Stimulated activated CD8-positive, alpha-beta memory T cell treated with anti-CD3 and anti-CD28 coated beads, Interleukin-7, amount 100 ng/mL, for 24 hours (primary cell): ENCODE results near the gene GOLGA8S.
"Not testable (repeated sequence)": the region's sequence is repeated elsewhere in the genome, so short reads cannot be mapped to it uniquely, and the experiment has no call there.

Source experiments
- DNase-seq: peaks from one replicate; pipeline ENCODE4 v3.0.0-alpha.2; 2020; ENCODE audit warnings: low read depth

GOLGA8S gene

DNA sequence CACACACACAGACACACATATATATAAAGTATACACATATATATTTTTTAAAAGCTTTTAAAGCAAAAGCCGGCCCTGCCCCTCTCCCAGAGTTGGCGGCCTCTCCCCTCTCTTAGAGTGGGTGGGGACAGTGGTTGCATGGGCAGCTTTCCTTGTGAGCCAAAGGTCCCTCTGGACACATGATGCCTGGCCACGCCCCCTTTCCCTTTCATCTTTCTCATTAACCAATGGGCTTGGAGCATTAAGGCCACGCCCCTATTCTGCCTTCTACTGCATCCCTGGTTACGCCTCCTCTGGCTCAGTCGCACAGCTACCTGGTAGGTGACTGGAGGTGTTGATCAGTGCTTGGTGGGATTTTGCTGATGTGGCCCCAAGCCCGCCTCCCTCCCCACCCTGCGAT, at the start of gene GOLGA8S:
Gene GOLGA8S (plus strand): TSS at position 301 of the 400 bp plus-strand sequence. CDS start 62 bp downstream, at position 363.
- DNase-seq = not testable (repeated sequence)

DNA sequence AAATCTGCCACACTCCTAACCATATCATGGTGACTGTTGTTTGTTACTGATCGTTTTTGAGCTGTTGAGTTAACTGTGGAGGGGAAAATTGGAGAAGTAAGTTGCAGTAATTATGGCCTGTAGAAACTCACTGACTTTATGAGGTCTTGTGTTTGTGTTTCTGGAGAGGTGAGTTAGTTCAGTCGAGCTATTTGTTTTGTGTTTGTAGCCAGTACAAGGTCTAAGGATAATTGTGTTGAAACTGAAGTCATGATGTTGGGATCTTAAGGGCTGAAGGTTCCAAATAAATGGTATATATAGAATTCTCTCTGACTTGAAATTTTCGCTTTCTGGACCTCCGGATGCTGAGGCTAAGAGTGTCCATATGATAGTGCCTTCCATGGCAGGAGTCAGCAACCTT, 49.7 kb upstream of the GOLGA8S start:
- DNase-seq = not testable (repeated sequence)

GRCh38 chr15:23305921-23306320, 48.6 kb upstream of the GOLGA8S start:
- DNase-seq = not testable (repeated sequence)

- DNase-seq = not testable (repeated sequence)
Observed at GRCh38 chr15:23311233-23311632, 43.3 kb upstream of the GOLGA8S start.

GRCh38 chr15:23334096-23334495, 20.5 kb upstream of the GOLGA8S start, which contains the start of gene GOLGA6L26:
Gene GOLGA6L26, minus strand, starts transcription at chr15:23334196. Its CDS starts 61 bp downstream, at chr15:23334135.
- DNase-seq = not testable (repeated sequence)

DNA sequence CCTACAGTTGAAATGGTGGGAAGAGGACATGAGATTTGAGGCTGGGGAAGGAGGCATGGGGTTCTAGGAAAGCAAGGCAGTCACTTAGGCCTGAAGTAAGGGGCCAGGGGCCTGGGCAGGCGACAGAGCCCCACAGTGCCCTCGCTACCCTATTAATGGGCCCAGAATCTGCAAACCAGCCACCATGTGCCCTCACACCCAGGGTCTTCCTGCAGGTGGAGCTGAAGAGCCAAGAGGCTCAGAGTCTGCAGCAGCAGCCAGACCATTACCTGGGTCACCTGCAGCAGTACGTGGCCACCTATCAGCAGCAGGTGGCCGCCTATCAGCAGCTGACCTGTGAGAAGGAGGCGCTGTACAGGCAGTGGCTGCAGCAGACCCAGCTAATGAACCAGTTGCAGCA, 8.1 kb downstream of the GOLGA8S start:
- not testable (repeated sequence) for DNase-seq

GRCh38 chr15:23364261-23364660, 9.7 kb downstream of the GOLGA8S start:
- not testable (repeated sequence) for DNase-seq

DNA sequence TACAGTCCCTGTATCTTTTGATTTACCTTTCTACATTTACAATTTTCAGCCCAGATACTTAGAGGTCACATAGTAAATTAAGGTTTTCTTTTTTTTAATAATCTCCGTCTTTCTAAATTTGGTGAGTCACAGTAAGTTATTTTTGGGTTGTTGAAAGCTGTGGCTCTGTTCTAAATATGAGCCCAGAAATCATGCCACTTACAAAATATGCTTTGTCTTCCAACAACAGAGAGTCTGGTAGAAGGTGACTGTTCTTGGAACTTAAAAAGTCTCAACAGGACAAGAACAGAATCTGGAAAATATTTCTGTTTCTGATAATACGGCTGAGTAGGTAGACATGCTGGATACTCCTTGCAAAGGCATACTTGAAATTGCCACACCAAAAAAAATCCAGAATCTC, 16.0 kb downstream of the GOLGA8S start:
- DNase-seq = no peak

GRCh38 chr15:23371134-23371533, 16.6 kb downstream of the GOLGA8S start:
- DNase-seq = not testable (repeated sequence)

DNA sequence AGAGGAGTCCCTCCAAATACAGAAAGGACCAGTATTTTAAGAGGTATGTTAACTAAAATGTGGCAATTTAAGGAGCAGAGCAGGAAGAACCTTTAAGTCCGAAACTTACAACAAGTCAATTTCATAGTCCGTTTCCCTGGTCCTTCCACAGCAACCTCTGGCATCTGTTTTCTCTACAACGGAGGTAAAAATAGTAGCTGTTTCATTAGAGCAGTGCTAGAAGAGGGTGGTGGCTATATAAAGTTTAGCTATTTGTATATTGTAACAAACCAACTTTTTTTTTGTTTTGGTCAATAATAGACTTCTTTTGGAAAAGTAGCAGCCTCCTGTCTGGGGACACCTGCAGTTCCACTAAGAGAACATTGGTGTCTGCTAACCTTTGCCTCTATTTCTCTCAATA, 17.3 kb downstream of the GOLGA8S start:
- DNase-seq = not testable (repeated sequence)

DNA sequence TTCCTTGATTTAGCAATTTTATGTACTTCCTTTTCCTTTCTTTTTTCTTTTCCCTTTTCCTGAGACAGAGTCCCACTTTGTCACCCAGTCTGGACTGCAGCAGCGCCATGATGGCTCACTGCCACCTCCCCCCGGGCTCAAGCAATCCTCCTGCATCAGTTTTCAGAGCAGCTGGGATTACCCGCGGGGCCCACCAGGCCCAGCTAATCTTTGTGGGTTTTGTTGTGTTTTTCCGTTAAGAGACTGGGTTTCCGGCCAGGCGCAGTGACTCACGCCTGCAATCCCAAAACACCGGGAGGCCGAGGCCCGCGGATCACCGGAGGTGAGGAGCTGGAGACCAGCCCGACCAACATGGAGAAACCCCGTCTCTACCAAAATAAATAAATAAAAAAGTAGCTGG, 17.7 kb downstream of the GOLGA8S start:
- DNase-seq = no peak

DNA sequence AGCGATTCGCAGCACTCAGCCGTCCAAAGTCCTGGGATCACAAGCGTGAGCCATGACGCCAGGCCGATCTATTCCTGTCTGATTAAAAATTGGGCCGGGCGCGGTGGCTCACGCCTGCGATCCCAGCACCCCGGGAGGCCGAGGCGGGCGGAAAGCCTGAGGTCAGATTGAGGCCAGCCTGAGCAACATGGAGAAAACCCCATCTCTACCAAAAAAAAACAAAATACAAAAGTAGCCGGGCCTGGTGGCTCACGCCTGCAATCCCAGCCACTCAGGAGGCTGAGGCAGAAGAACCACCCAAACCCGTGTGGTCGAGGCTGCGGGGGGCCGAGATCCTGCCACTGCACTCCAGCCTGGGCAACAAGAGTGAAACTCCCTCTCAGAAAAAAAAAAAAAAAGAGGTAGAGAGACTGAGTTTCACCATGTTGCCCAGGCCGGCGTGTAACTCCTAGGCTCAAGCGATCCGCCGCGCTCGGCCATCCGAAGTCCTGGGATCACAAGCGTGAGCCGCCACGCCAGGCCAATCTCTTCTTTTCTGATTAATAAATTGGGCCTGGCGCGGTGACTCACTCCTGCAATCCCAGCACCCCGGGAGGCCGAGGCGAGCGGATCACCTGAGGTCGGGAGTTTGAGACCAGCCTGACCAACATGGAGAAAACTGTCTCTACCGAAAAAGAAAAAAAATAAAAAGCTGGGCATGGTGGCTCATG, 18.5 kb downstream of the GOLGA8S start:
- DNase-seq = not testable (repeated sequence)

- DNase-seq = not testable (repeated sequence)
Observed at GRCh38 chr15:23374226-23374625, 19.7 kb downstream of the GOLGA8S start.

- not testable (repeated sequence) for DNase-seq
Observed at GRCh38 chr15:23378946-23379345, 24.4 kb downstream of the GOLGA8S start.

GRCh38 chr15:23380700-23381099, 26.2 kb downstream of the GOLGA8S start:
- not testable (repeated sequence) for DNase-seq

DNA sequence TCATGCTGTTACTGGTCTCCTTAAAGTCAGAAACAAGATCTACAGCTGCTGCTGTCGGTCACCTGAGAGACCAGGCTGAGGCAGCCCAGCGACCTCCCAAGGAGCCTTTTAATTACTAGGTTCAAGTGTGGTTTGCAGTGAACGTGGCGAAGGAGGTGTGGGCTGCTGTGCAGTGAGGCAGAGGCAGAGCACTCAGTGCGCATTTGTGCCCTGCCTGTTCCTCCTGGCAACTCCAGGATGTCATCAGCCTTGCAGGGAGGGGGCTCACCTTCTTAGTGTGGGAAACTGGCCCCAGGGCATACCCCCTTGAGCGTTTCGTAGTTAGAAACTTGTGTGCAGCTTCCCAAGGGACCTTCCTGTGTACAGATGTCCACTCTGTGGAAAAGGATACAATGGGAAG, 26.6 kb downstream of the GOLGA8S start:
- DNase-seq = not testable (repeated sequence)

DNA sequence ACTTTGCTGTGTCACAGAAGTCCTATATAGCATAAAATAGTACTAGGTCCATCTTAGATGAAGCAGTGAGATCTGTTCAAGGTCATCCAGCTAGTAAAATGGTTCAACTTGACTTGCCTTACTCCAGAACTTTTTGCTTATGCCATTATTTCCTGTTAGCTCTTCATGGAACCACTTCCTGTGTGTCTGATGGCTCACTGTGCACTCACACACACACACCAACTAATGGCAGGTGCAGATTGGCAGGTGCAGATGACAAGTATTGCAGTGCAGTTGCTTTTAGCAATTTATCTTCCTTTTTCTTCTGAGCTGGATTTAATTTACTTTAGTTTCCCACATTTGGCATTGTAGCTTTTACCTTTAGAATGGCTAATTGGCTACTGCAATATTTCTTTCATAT, 29.8 kb downstream of the GOLGA8S start:
- DNase-seq = no peak

DNA sequence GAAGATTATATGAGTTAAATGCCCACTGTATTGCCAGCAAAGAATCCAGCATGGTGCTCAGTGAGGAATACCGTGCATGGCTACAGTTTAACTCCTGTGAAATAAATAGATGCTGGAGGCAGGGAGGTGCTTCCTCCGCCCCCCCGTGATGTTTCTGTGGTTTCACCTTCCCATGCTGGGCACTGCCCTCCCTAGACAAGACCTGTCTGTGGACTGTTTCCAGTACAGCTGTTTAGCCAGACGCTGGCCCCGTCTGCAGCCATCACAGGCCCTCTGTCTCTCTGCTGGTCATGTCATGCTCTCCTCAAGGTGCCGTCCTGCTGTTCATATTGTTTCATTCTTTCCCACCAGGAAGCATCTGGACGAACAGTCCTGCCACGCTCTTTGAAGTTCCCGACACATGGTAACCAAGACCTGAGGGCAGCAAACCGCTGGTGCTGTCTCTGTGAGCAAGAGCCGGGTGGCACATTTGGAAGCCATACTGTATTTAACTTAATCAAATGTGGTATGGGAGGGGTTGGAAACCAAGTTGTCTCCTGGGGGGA, 31.4 kb downstream of the GOLGA8S start:
- DNase-seq = no peak

DNA sequence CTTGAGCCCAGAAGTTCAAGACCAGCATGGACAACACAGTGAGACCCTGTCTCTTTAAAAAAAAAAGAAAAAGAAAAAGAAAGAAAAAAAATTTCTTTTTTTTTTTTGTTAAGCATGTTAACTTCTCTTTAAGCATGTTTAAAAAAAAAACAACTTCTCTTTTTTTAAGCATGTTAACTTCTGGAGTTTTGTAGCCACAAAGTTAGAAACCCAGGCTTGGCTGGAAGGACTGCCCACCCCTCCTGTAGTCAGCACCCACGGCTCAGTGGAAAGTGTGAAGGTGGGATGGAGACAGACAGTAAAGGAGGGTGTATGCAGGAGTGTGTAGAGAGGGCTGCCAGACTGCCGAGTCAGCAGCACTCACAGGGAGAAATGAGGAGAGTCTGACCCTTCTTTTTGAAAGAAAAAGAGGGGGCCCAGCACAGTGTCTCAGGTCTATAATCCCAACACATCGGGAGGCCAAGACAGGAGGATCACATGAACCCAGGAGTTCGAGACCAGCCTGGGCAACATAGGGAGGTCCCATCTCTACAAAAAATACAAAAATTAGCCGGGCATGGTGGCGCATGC, 33.2 kb downstream of the GOLGA8S start:
- DNase-seq = no peak

DNA sequence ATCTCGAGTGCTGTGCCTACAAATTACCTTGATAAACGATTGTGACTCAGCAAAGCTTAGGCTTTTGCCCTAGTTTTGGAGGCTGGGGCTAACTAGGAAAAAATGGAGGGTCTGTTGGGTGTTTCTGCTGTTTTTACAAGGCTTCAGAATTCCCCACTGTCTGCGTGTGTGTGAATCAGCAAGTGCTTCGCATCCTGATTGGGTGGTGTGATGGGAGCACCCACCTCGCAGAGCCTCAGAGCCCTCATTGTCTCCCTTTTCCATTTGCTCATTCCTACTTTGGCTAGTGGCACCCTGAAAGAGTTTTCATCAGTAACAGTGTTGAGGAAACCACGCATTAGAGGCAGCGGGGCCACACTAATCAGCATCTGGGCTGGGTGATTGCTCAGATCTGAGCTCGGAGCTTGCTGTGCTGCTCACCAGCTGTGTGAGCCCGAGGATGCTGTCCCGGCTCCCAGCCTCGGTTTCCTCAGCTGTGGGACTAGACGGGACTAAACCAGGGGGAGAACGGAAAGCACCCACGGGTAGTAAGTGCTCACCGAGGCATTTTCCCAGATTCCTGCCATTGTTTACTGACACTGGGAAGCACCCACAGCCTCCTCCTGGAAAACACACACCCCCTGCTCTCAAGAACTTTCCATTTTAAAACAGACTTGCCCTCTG, 40.6 kb downstream of the GOLGA8S start:
- DNase-seq = no peak

GRCh38 chr15:23395832-23396231, 41.3 kb downstream of the GOLGA8S start:
- no peak for DNase-seq

GRCh38 chr15:23397779-23398178, 43.2 kb downstream of the GOLGA8S start:
- DNase-seq = no peak

DNA sequence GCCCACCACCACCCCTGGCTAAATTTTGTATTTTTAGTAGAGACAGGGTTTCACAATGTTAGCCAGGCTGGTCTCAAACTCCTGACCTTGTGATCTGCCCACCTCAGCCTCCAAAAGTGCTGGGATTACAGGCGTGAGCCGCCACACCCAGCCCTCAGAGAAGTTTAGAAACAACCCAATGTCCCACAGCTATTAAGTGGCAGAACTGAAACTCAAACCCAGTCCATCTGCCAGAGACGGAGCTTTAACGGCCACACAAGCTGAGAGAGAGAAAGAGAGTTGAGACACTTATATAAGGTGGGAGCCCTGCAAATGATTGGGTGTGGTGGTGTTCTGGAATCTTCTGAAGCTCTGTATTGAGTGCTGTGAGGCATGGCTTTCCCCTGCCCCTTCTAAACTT, 43.8 kb downstream of the GOLGA8S start:
- DNase-seq = not testable (repeated sequence)
